Endothelial cell of umbilical vein (primary cell): ENCODE data around the gene MRM2. TPM values are rescaled to one million over a fixed set of nuclear protein-coding genes. Genes with fewer than 3 reads are reported as not detected.

Experiments
- BruUV-seq: library from RNA; stranded (reverse); fragments of 400-500 nt; replicated peaks from 2 replicates; lab custom pipeline; 2021; lab: Mats Ljungman, UMichigan
- CTCF ChIA-PET: fragments of 300-600, 350-600 bp; sonication (Branson Sonifier 250); formaldehyde crosslinking; loops from one replicate; lab custom pipeline; 2021; ENCODE audit warnings: antibody characterized with exemption, inconsistent platforms; lab: Charles Lee
- POLR2A ChIA-PET: fragments of 300-600, 350-600 bp; sonication (Branson Sonifier 250); formaldehyde crosslinking; loops from one replicate; lab custom pipeline; 2021; ENCODE audit warnings: antibody characterized with exemption, inconsistent platforms; lab: Charles Lee
- DNase-seq: peaks from one replicate; pipeline ENCODE4 v3.0.0-alpha.2; 2011; ENCODE audit warnings: low read depth, low spot score
- FAIRE-seq: peaks from 2 replicates; lab custom pipeline; 2011; peaks lifted over from hg19 to GRCh38; lab: Jason Lieb, UNC
- H2AFZ ChIP-seq: 2 replicates; pipeline ENCODE4 v1.6.0; 2012; ENCODE audit warnings: low read depth, low read length, control low read depth, inconsistent platforms
- H3K27ac ChIP-seq: 2 replicates; pipeline ENCODE4 v1.5.1; 2011; ENCODE audit warnings: low read depth, mild to moderate bottlenecking, control low read depth, low read length, moderate library complexity; ENCODE audit not compliant: insufficient read depth
- H3K27me3 ChIP-seq, 2 experiments: 2 replicates each; pipeline versions ENCODE4 v1.6.0 to v1.6.1; 2011; ENCODE audit warnings: low read length in 2 of 2, mixed read lengths in 1 of 2; ENCODE audit not compliant: control insufficient read depth in 2 of 2, insufficient read depth in 2 of 2
- H3K36me3 ChIP-seq, 2 experiments: 2 replicates in 1 of 2; 3 replicates in 1 of 2; pipeline ENCODE4 v1.5.1; 2011; ENCODE audit warnings: low read length in 2 of 2, mild to moderate bottlenecking in 1 of 2, moderate library complexity in 1 of 2; ENCODE audit not compliant: control insufficient read depth in 2 of 2, insufficient read depth in 2 of 2; ENCODE audit errors: extremely low read depth in 1 of 2
- H3K4me1 ChIP-seq: 3 replicates; pipeline ENCODE4 v1.5.1; 2011; ENCODE audit warnings: mild to moderate bottlenecking, low read length; ENCODE audit not compliant: control insufficient read depth, insufficient read depth; ENCODE audit errors: extremely low read depth
- H3K4me2 ChIP-seq: 2 replicates; pipeline ENCODE4 v1.6.1; 2011; ENCODE audit warnings: low read length, control low read depth, mixed read lengths; ENCODE audit not compliant: insufficient read depth
- H3K4me3 ChIP-seq, 3 experiments: fragments of 200-600 bp in 1 of 3; sonication (generic), shearing (Covaris generic) in 1 of 3; replicated peaks in 1 of 3; 2 replicates each; pipeline ENCODE4 v1.5.1; 2011 to 2016; ENCODE audit warnings: control low read depth in 3 of 3, low read length in 3 of 3, mild to moderate bottlenecking in 2 of 3, inconsistent platforms in 1 of 3, low read depth in 1 of 3, moderate library complexity in 1 of 3; ENCODE audit not compliant: insufficient read depth in 1 of 3
- H3K79me2 ChIP-seq: 2 replicates; pipeline ENCODE4 v1.6.0; 2012; ENCODE audit warnings: low read length, inconsistent platforms; ENCODE audit not compliant: control insufficient read depth, insufficient read depth
- H3K9ac ChIP-seq: replicated peaks from 2 replicates; pipeline ENCODE3; 2011; ENCODE audit warnings: low read length, control low read depth; ENCODE audit not compliant: insufficient read depth; ENCODE audit errors: extremely low read depth
- H3K9me1 ChIP-seq: replicated peaks from 3 replicates; pipeline ENCODE4 v1.6.0; 2011; ENCODE audit warnings: mild to moderate bottlenecking, low read length; ENCODE audit not compliant: control insufficient read depth, insufficient read depth; ENCODE audit errors: extremely low read depth
- H3K9me3 ChIP-seq: replicated peaks from 2 replicates; pipeline ENCODE4 v1.5.1; 2012; ENCODE audit warnings: low read length, inconsistent platforms; ENCODE audit not compliant: control insufficient read depth, insufficient read depth
- H4K20me1 ChIP-seq: replicated peaks from 2 replicates; pipeline ENCODE3; 2011; ENCODE audit warnings: mild to moderate bottlenecking, low read length; ENCODE audit not compliant: control insufficient read depth, insufficient read depth; ENCODE audit errors: extremely low read depth
- EZH2 ChIP-seq: IDR thresholded peaks from 2 replicates; pipeline ENCODE4 v1.6.1; 2012; ENCODE audit warnings: borderline replicate concordance, low read depth, mild to moderate bottlenecking, moderate library complexity, low read length, inconsistent platforms; ENCODE audit not compliant: severe bottlenecking
- FOS ChIP-seq: IDR thresholded peaks from 2 replicates; pipeline ENCODE4 v1.6.1; 2011; ENCODE audit warnings: mild to moderate bottlenecking, low read length, moderate library complexity, borderline replicate concordance; ENCODE audit not compliant: insufficient read depth
- GATA2 ChIP-seq: IDR thresholded peaks from 2 replicates; pipeline ENCODE4 v1.7.0; 2011; ENCODE audit warnings: low read depth, mild to moderate bottlenecking, moderate library complexity, mixed read lengths, low read length; ENCODE audit not compliant: insufficient read length, insufficient read depth
- JUN ChIP-seq: IDR thresholded peaks from 2 replicates; pipeline ENCODE4 v1.6.1; 2011; ENCODE audit warnings: borderline replicate concordance, low read depth; ENCODE audit not compliant: insufficient read length, insufficient read depth
- MYC ChIP-seq: IDR thresholded peaks from one replicate; pipeline ENCODE4 v1.6.1; 2011; ENCODE audit warnings: mild to moderate bottlenecking, low read depth, low read length
- POLR2A ChIP-seq: IDR thresholded peaks from 2 replicates; pipeline ENCODE4 v1.6.1; 2012; ENCODE audit warnings: low read depth, mild to moderate bottlenecking, control low read depth, low read length
- POLR2AphosphoS5 ChIP-seq: IDR thresholded peaks from 2 replicates; pipeline ENCODE4 v1.6.1; 2012; ENCODE audit warnings: low read depth, mild to moderate bottlenecking, control low read depth, low read length, moderate library complexity; ENCODE audit not compliant: insufficient read depth
- dilution Hi-C: fragments of 300-500 bp; cut with MboI; formaldehyde crosslinking; loops from one replicate; pipeline ENCODE4 v1.15.0; 2019; ENCODE audit warnings: low sequenced_read_pairs; ENCODE audit not compliant: extremely low pct_ligation_motif_present
- intact Hi-C: fragments of 100-400 bp; cut with micrococcal nuclease; formaldehyde crosslinking; loops from one replicate; pipeline ENCODE4 v1.10.0; 2022
- polyA plus RNA-seq, 4 experiments: library from polyadenylated mRNA; depleted of rRNA in 3 of 4; stranded (reverse) in 3 of 4; unstranded in 1 of 4; fragments of >200 nt; gene quantifications; 2 replicates each; pipeline versions ENCODE4 v1.2.1 to v1.2.3, GENCODE V29; 2011 to 2012; ENCODE audit warnings: missing spikeins in 1 of 4
- total RNA-seq: library from RNA; stranded (reverse); gene quantifications from 2 replicates; pipeline ENCODE4 v1.2.3, GENCODE V29; 2021
- TF ChIP-seq, protein P1 (sequence below), 2 donors: IDR thresholded peaks; 1 replicate in 1 of 2; 2 replicates in 1 of 2; pipeline ENCODE4 v1.5.1; 2011; ENCODE audit warnings: low read length in 2 of 2, mild to moderate bottlenecking in 2 of 2, moderate library complexity in 2 of 2, control low read depth in 1 of 2, inconsistent platforms in 1 of 2, low read depth in 1 of 2; ENCODE audit not compliant: insufficient read depth in 1 of 2; ENCODE audit errors: extremely low read depth in 1 of 2
- TF ChIP-seq, protein P2 (sequence below): IDR thresholded peaks from 2 replicates; pipeline ENCODE4 v1.6.1; 2011; ENCODE audit not compliant: insufficient read depth, insufficient read length

The MRM2 gene
- total and polyA plus RNA-seq, 2 donors (not counting 3 experiments of a cell fraction or from before 2014, with no cell fraction given) = 10.6 to 20.8 TPM

DNA sequence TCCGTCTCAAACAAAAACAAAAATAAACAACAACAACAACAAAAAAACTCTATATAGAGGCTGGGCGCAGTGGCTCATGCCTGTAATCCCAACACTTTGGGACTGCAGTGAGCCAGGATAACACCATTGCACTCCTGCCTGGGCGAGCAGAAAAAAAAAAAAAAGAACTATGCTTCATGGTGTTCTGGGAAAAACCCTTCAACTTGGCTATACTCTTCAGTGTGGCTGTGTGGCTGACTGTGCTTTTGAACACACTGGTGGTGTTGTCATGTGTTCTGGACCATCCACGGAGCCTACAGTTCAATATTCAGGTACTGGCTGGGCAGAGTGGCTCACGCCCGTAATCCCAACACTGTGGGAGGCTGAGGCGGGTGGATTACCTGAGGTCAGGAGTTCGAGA lies 45.7 kb upstream of the MRM2 start:
- no peaks in the 10 kb centered on the region for H3K79me2 ChIP-seq

DNA sequence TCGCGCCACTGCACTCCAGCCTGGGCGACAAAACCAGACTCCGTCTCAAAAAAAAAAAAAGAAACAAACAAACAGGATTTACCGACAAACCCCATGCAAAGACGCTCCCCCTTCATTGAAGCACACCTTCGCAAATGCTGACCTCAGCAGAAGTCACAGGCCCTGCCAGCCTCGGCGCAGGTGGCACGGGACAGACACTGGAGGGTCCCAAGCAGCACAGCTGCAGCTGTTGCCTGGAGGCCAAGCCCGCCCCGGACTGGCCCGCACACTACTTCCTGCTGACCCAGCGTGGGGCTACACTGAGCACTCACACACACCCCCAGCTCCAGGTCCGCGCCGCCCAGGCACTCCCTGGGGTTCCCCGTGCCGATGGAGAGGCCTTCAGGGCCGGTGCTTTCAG lies 41.1 kb upstream of the MRM2 start:
- FAIRE-seq = no peak
- Histone ChIP-seq H3K27me3 (no peaks in the 10 kb centered on the region), H3K4me3 (no peak overlapping the region), H3K4me2 (no peak overlapping the region), H3K27ac (no peak overlapping the region), H3K36me3 (no peaks in the 10 kb centered on the region), H3K9me1 (no peaks in the 10 kb centered on the region), H3K79me2 (no peaks in the 10 kb centered on the region), H2AFZ (no peak overlapping the region), H4K20me1 (no peaks in the 10 kb centered on the region), H3K4me1 (no peaks in the 10 kb centered on the region), H3K9ac (no peak overlapping the region), H3K9me3 (no peaks in the 10 kb centered on the region)
- BruUV-seq = no TSS peak
- dilution Hi-C loops (no loop called here), intact Hi-C loops (no loop called here)
- DNase-seq = no peak
- TF ChIP-seq, protein P1, sequence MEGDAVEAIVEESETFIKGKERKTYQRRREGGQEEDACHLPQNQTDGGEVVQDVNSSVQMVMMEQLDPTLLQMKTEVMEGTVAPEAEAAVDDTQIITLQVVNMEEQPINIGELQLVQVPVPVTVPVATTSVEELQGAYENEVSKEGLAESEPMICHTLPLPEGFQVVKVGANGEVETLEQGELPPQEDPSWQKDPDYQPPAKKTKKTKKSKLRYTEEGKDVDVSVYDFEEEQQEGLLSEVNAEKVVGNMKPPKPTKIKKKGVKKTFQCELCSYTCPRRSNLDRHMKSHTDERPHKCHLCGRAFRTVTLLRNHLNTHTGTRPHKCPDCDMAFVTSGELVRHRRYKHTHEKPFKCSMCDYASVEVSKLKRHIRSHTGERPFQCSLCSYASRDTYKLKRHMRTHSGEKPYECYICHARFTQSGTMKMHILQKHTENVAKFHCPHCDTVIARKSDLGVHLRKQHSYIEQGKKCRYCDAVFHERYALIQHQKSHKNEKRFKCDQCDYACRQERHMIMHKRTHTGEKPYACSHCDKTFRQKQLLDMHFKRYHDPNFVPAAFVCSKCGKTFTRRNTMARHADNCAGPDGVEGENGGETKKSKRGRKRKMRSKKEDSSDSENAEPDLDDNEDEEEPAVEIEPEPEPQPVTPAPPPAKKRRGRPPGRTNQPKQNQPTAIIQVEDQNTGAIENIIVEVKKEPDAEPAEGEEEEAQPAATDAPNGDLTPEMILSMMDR (IDR thresholded peaks at IDR 0.05; ENCODE audit: extremely low read depth in 1 of 2, insufficient read depth in 1 of 2, low read depth in 1 of 2, low read length in 2 of 2) = no peak
- TF ChIP-seq MYC = no peak
- no peak for TF ChIP-seq POLR2A
- TF ChIP-seq EZH2 = no peak
- TF ChIP-seq, protein P2, sequence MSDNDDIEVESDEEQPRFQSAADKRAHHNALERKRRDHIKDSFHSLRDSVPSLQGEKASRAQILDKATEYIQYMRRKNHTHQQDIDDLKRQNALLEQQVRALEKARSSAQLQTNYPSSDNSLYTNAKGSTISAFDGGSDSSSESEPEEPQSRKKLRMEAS = no peak
- TF ChIP-seq POLR2AphosphoS5 = no peak
- no peak for TF ChIP-seq FOS
- no peak for TF ChIP-seq JUN
- no peak for TF ChIP-seq GATA2
- ChIA-PET CTCF (no interaction called here), POLR2A (no interaction called here)

More for the DNA sequence above, 45.7 kb upstream of the MRM2 start:
- no peak for TF ChIP-seq EZH2
- TF ChIP-seq FOS = no peak
- no peak for TF ChIP-seq GATA2
- no peak for TF ChIP-seq JUN
- no peaks in the 10 kb centered on the region for H4K20me1 ChIP-seq
- no peaks in the 10 kb centered on the region for H3K36me3 ChIP-seq
- CTCF ChIA-PET = interaction anchor here (0.6 kb wide), 1 partner anchor 56 kb away, joined by 3 read pairs; no protein-coding TSS in a partner anchor
- no peak overlapping the region for H2AFZ ChIP-seq
- intact Hi-C loops (no loop called here), dilution Hi-C loops (no loop called here)
- no TSS peak for BruUV-seq
- no peak overlapping the region for H3K4me3 ChIP-seq
- H3K27ac ChIP-seq = no peak overlapping the region
- H3K9me1 ChIP-seq = no peaks in the 10 kb centered on the region
- H3K9ac ChIP-seq = no peak overlapping the region
- H3K4me2 ChIP-seq = no peak overlapping the region
- DNase-seq (no peak), FAIRE-seq (no peak)
- no peaks in the 10 kb centered on the region for H3K27me3 ChIP-seq
- POLR2A ChIA-PET = no interaction called here
- H3K4me1 ChIP-seq = no peaks in the 10 kb centered on the region
- H3K9me3 ChIP-seq = no peaks in the 10 kb centered on the region
